GM12892 (cell line): ENCODE results near the gene SPNS2.

Source experiments
- POLR2A ChIP-seq: IDR thresholded peaks from 2 replicates; pipeline ENCODE4 v1.6.1; 2011; ENCODE audit warnings: low read depth, low read length, control low read depth
- POLR2AphosphoS5 ChIP-seq: IDR thresholded peaks from 2 replicates; pipeline ENCODE4 v1.6.1; 2011; ENCODE audit warnings: low read depth, low read length, control low read depth
- TAF1 ChIP-seq: IDR thresholded peaks from 2 replicates; pipeline ENCODE4 v1.6.1; 2011; ENCODE audit warnings: low read depth, mild to moderate bottlenecking, control low read depth, low read length, borderline replicate concordance

DNA sequence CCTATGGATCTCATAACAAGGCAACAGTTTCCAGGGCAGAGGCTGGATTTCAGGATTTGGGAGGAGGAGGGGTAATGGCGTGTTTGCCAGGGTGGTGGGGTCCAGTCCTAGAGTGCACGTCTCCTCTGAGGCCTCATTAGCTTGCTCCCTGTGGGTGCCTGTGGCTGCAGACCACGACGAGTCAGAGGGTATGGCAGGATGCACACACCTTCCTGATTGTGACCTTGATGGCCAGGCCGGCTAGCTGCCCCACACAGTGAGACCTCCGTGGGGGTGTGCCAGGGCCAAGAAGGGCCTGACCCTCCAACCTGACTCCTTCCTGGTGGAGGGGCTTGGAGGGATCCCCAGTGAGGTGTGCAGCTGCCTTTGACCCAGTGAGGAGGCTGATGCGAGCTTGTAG, 81.6 kb downstream of the SPNS2 start:
- TF ChIP-seq POLR2AphosphoS5 (no peak), POLR2A (no peak), TAF1 (no peak)
